Hematopoietic multipotent progenitor cell treated with erythropoietin and hydrocortisone succinate and interleukin-3 and kit ligand, for 17 days (in vitro differentiated cells): ENCODE results near the gene ACTN1.
A peak's percentile ranks its signal among the peaks of the same experiment; 100 is the strongest.

Experiments used
- DNase-seq: peaks from one replicate; pipeline ENCODE4 v3.0.0-alpha.2; 2015; ENCODE audit warnings: low spot score

The ACTN1 gene

DNA sequence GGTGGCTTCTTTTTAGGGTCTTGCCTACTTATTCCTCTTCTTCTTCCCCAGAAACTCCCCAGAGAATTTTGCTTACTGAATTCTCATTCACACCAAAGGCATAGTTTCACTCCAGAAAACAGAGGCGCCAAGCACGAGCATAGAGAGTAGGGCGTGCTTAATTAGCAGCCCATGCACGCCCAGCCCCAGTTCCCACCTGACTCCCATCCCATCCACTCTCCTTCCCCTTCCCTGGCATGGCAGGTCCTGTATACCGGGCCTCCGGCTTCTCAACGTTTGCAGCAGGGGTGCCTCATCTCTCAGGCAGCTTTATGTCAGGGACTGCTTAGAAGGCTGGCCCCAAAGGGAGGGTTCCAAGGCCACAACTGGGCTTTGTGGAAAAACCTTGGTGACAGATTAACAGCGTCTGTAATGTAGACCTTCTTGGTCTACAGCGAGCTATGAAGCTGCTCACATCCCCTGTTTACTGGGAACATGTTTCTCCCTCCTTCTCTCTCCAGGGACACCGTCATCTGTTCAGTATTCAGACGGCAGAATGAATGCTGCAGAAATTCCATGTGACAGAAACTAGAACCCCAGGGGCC is 62.7 kb downstream of the ACTN1 start:
- DNase-seq = no peak

GRCh38 chr14:68913516-68913915 is 65.6 kb downstream of the ACTN1 start:
- DNase-seq = no peak

DNA sequence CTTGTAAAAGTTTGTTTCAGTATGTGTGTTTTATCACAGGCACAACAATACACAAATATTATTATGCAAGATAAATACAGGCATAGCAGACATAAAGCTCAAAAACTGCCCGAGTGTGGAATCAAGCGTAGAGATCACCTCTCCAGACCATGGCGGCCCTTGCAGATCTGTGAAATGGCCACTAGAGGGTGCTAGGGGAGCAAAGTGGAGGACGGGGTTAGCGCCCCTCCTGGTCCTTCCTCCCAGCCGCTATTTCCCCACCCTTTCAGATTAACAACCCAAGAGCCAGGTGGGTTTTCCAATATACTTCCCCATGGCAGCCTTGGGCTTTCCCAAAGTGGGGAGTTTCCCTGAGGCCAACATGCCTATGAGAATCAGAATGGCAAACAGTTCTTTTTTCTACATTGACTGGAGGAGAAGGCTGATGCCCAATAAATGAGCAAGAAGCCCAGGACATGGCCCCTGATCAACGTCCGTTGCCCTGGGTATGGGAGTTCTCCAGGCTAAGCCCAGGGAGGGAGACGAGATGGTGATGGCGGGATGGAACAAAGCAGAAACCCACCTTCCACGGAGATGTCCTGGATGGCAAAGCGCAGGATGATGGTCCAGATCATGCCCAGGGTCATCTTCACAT is 67.4 kb downstream of the ACTN1 start:
- DNase-seq = peak; percentile 54

- no peak for DNase-seq
Observed at GRCh38 chr14:68910540-68910939, 68.6 kb downstream of the ACTN1 start.

- DNase-seq = no peak
Observed at GRCh38 chr14:68908803-68909202, 70.3 kb downstream of the ACTN1 start.

DNA sequence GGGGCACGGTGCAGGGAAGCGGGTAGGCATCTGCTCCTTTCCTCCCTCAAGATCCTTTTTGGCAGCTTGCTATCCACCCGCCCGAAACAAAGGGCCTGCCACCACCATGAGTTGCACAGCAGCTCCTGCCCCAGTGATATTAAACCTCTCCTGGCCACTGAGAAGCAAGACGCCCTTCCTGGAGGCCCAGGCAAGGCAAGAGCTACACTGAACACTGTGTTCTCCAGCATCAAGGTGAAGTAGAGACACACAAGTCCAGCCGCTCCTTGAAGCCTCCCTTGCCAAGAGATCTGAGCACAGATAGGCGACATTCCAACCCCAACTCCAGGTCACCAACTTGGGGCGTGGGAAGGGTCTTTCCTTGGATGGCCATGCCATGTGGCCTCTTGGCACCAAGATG is 70.9 kb downstream of the ACTN1 start:
- no peak for DNase-seq

DNA sequence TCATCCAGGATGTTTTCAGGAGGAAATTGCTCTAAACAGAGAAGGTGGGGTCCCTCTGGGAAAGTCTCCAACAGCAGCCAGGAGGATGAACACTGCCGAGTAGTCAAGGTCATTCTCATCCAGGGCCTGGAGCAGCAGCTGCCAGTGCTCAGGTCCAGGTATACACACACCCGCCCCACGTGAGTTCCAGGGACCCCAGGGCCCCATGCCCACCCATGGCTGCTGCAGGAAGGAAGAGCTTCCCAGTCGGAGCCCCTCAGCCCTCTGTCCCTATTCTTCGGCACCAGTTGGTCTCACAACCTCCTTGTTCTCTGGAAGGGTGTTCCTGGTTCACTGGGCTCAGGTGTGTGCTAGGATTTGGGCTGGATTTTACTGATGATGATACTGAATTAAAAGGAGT is 72.7 kb downstream of the ACTN1 start:
- DNase-seq = no peak

GRCh38 chr14:68905107-68905895 is 73.8 kb downstream of the ACTN1 start:
- DNase-seq = no peak

- no peak for DNase-seq
Observed at GRCh38 chr14:68902357-68902756, 76.7 kb downstream of the ACTN1 start.

DNA sequence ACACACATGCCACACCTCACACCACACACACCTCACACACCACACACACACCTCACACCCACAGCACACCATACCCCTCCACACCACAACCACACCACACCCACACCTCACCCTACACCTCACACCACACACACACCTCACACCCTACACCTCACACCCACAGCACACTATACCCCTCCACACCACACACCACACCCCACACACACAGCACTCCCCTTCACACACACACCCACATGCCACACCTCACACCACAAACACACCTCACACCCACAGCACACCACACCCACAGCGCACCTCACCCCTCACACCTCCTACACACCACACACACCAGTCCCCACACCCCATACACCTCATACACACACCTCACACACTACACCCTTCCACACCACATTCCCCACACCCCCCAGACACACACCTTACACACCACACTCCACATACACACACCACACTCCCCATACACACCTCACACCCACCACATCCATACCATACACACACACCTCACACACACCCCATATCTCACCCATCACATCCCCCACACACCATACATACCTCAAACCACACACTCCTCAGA is 80.0 kb downstream of the ACTN1 start:
- no peak for DNase-seq

GRCh38 chr14:68898248-68899032 is 80.7 kb downstream of the ACTN1 start:
- DNase-seq = no peak

DNA sequence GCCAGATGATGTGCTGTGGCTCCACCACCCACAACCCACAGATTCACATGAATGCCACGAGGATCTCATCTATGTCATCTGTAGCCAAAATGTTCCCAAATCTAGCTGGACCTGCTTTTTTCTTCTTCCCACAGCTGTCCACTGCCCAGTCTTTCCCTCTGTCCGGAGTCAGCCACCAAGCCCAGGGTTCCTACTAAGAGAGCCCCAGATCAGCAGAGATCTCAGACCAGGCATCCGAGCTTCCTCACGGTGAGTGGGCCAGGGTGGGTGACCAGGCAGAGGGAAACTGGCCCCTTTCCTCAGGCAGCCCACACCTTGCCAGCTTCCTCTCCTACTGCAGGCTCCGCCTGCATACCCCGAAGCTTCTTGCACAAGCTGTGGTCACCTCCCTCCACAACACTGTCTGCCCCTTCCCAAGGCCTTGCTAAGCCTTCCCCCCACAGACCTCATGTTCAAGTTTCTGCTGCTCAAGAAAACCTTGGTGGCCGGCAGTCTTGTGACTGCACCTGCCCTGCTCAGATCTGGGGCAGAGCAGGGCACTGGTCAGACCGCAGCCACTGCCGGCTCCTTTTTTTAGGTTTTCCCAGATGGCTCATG is 81.4 kb downstream of the ACTN1 start:
- DNase-seq = no peak

- no peak for DNase-seq
Observed at GRCh38 chr14:68896132-68896531, 83.0 kb downstream of the ACTN1 start.

- DNase-seq = no peak
Observed at GRCh38 chr14:68894802-68895703, 84.0 kb downstream of the ACTN1 start.

DNA sequence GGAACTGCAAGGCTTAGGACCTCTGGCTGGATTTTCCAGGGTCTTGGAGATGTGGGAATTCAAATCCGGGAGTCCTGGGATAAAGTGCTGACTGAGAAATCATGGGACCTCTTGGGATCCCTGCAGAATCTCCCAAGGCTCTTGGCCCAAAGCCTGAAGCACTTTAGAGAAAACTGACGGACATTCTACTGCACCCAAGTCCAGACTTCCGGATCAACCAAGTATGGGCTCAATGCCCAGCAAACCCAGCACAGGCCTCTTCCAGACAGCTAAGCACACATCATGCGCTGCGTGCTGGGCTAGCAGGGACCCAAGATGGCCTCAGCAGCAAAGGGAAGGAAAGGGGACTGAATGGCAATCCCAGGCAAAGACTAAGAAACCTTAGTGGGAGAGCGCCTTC is 85.0 kb downstream of the ACTN1 start:
- DNase-seq = no peak

DNA sequence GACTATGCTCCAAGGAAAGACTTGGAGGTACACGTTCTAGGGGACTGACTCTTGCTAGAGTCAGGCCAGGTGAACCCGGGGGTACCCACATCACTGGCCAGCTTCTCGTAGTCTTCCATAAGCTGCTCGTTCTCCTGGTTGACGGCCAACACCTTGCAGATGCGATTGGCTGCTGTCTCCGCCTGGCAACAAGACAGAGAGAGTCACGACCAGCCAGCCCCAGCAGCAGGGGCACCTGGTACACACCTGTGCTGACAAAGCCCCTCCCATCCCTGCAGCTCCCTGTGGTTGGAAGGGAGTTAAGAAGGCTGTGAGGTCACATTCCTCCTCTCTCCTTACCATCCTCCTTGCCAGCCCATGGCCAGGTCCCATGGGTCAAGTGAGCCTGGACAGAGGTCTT is 85.5 kb downstream of the ACTN1 start:
- no peak for DNase-seq

- no peak for DNase-seq
Observed at GRCh38 chr14:68892961-68893360, 86.1 kb downstream of the ACTN1 start.

DNA sequence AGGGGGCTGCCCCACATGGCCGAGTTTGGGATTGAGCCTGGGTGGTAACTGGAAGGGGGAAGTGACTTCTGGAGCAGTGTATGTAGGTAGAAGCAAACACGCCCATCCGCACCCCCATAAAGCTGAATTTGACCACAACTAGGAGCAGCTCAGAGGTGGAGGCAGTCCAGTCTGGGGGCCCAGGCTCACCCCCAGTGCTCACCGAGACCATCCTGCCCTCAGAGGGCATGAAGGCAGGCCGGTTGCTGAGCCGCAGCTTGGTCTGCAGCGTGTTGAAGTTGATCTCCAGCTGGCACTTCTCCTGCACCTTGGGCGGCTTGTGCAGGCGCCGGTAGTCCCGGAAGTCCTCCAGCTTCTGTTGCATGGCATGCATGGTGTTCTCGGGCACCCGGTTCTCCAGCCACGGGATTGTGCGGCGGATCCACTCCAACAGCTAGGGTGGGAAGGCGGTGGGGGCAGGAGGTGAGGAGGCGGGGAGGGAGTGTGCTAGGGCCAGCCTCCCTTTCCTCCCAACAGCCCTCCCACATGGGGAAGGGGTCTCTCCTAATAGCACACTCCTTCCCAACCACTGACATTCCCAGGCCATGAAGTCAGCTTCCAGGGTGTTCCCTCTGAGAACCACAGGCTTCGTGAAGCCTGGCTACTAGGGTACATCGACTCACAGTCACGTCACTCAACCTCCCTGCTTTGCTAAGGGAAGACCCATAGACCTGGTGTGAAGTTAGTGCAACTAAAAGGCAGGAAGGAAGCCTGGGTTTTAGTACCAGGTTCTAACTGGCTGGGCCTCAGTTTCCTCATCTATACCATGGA is 87.0 kb downstream of the ACTN1 start:
- no peak for DNase-seq

DNA sequence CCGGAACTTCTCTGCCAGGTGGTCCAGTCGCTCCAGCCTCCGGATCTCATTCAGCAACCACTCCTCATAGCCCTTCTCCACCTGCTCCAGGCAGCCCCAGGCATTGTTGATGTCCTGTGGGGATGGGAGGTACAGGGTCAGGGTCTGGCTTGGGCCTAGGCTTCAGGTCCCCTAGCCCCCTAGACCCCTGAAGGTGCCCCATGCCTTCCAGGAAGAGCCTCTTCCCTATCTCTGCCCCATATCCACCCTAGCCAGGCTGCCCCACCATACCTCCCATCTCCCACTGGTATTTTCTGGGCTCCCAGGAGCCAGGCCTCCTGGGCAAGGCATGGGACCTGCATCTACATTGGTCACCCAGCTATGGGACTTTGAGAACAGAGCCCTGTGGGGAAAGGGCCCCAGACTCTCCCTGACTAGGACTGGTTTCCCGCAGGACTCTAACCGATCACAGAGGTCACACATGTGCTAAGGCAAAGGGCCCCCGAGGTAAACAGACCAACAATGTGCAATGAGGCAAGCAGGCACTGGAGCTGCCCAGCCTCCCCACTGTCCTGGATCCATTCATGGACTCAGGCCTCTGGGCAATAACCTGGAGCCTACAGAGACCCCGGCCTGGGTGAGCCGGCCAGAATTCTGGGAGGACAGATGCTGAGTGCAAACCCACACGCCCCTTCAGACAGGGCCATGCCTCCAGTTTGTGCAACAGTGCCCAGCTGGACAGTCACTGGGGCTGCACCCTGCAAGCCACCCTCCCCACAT is 88.8 kb downstream of the ACTN1 start:
- DNase-seq = no peak
